Measurements from ENCODE around the gene CACNA1B. TPM values are rescaled to one million over a fixed set of nuclear protein-coding genes. Genes with fewer than 3 reads are reported as not detected.

Gene CACNA1B
- total RNA-seq, 2 experiments from 2014 or later = not detected

GRCh38 chr9:138042146-138042545, 164.6 kb downstream of the CACNA1B start:
- POLR2A ChIA-PET = no interaction called here
- H3K4me1 Mint-ChIP-seq = no peaks in the 10 kb centered on the region

GRCh38 chr9:138042640-138043039, 165.1 kb downstream of the CACNA1B start:
- Mint-ChIP-seq H3K27me3 (peaks cover 2% of the 10 kb centered on the region), H3K27ac (no peak overlapping the region), H3K9me3 (no peaks in the 10 kb centered on the region), H3K36me3 (ENCODE audit: low read depth) (no peaks in the 10 kb centered on the region), H3K4me3 (no peak overlapping the region), H3K4me1 (no peaks in the 10 kb centered on the region)
- ChIA-PET CTCF (no interaction called here), POLR2A (no interaction called here)
- DNase-seq = peak; percentile 9

More at GRCh38 chr9:138042146-138042545, 164.6 kb downstream of the CACNA1B start:
- CTCF ChIA-PET = no interaction called here
- Mint-ChIP-seq H3K27me3 (peaks cover 2% of the 10 kb centered on the region), H3K36me3 (ENCODE audit: low read depth) (no peaks in the 10 kb centered on the region), H3K4me3 (no peak overlapping the region), H3K9me3 (no peaks in the 10 kb centered on the region), H3K27ac (no peak overlapping the region)
- no peak for DNase-seq

- no peak for DNase-seq
- CTCF ChIA-PET = no interaction called here
- Mint-ChIP-seq H3K9me3 (no peaks in the 10 kb centered on the region), H3K27ac (no peak overlapping the region), H3K4me3 (no peak overlapping the region), H3K4me1 (no peaks in the 10 kb centered on the region), H3K27me3 (peaks cover 2% of the 10 kb centered on the region), H3K36me3 (ENCODE audit: low read depth) (no peaks in the 10 kb centered on the region)
- POLR2A ChIA-PET = no interaction called here
Observed at GRCh38 chr9:138043061-138043410, 165.5 kb downstream of the CACNA1B start.

- ChIA-PET CTCF (no interaction called here), POLR2A (no interaction called here)
- H3K27me3 Mint-ChIP-seq = peaks cover 2% of the 10 kb centered on the region
- H3K27ac Mint-ChIP-seq = no peak overlapping the region
- DNase-seq = peak; percentile 11
- no peaks in the 10 kb centered on the region for H3K9me3 Mint-ChIP-seq
- H3K36me3 Mint-ChIP-seq (ENCODE audit: low read depth) = no peaks in the 10 kb centered on the region
- no peak overlapping the region for H3K4me3 Mint-ChIP-seq
- H3K4me1 Mint-ChIP-seq = no peaks in the 10 kb centered on the region
Observed at GRCh38 chr9:138043411-138044345, 166.1 kb downstream of the CACNA1B start.

GRCh38 chr9:138044485-138045383, 167.2 kb downstream of the CACNA1B start:
- H3K36me3 Mint-ChIP-seq (ENCODE audit: low read depth) = no peaks in the 10 kb centered on the region
- CTCF ChIA-PET = no interaction called here
- no peaks in the 10 kb centered on the region for H3K9me3 Mint-ChIP-seq
- H3K4me3 Mint-ChIP-seq = no peak overlapping the region
- peak; percentile 13 for DNase-seq
- no peak overlapping the region for H3K27ac Mint-ChIP-seq
- peaks cover 2% of the 10 kb centered on the region for H3K27me3 Mint-ChIP-seq
- POLR2A ChIA-PET = no interaction called here
- H3K4me1 Mint-ChIP-seq = no peaks in the 10 kb centered on the region

GRCh38 chr9:138045541-138046490, 168.2 kb downstream of the CACNA1B start:
- H3K36me3 Mint-ChIP-seq (ENCODE audit: low read depth) = no peaks in the 10 kb centered on the region
- ChIA-PET POLR2A (no interaction called here), CTCF (no interaction called here)
- H3K27ac Mint-ChIP-seq = no peak overlapping the region
- H3K27me3 Mint-ChIP-seq = peaks cover 2% of the 10 kb centered on the region
- H3K4me3 Mint-ChIP-seq = no peak overlapping the region
- no peaks in the 10 kb centered on the region for H3K4me1 Mint-ChIP-seq
- DNase-seq = no peak
- H3K9me3 Mint-ChIP-seq = no peaks in the 10 kb centered on the region

- no peaks in the 10 kb centered on the region for H3K9me3 Mint-ChIP-seq
- no peaks in the 10 kb centered on the region for H3K36me3 Mint-ChIP-seq (ENCODE audit: low read depth)
- H3K4me1 Mint-ChIP-seq = no peaks in the 10 kb centered on the region
- no peak overlapping the region for H3K27ac Mint-ChIP-seq
- POLR2A ChIA-PET = no interaction called here
- no peaks in the 10 kb centered on the region for H3K27me3 Mint-ChIP-seq
- CTCF ChIA-PET = no interaction called here
- H3K4me3 Mint-ChIP-seq = no peak overlapping the region
- DNase-seq = peak; percentile 10
Observed at GRCh38 chr9:138046641-138047301, 169.2 kb downstream of the CACNA1B start.

- Mint-ChIP-seq H3K36me3 (ENCODE audit: low read depth) (no peaks in the 10 kb centered on the region), H3K9me3 (no peaks in the 10 kb centered on the region), H3K27ac (no peak overlapping the region), H3K4me3 (no peak overlapping the region), H3K27me3 (no peaks in the 10 kb centered on the region), H3K4me1 (no peaks in the 10 kb centered on the region)
- ChIA-PET CTCF (no interaction called here), POLR2A (no interaction called here)
- DNase-seq = peak; percentile 11
Observed at GRCh38 chr9:138047469-138048040, 170.0 kb downstream of the CACNA1B start.

GRCh38 chr9:138048184-138048583, 170.6 kb downstream of the CACNA1B start:
- no peaks in the 10 kb centered on the region for H3K27me3 Mint-ChIP-seq
- no peaks in the 10 kb centered on the region for H3K4me1 Mint-ChIP-seq
- H3K36me3 Mint-ChIP-seq (ENCODE audit: low read depth) = no peaks in the 10 kb centered on the region
- H3K9me3 Mint-ChIP-seq = no peaks in the 10 kb centered on the region
- H3K4me3 Mint-ChIP-seq = no peak overlapping the region
- DNase-seq = no peak
- POLR2A ChIA-PET = no interaction called here
- CTCF ChIA-PET = no interaction called here
- no peak overlapping the region for H3K27ac Mint-ChIP-seq

GRCh38 chr9:138049085-138049778, 171.7 kb downstream of the CACNA1B start:
- POLR2A ChIA-PET = no interaction called here
- peak; percentile 2 for DNase-seq
- Mint-ChIP-seq H3K4me1 (no peaks in the 10 kb centered on the region), H3K36me3 (ENCODE audit: low read depth) (no peaks in the 10 kb centered on the region), H3K27me3 (no peaks in the 10 kb centered on the region), H3K9me3 (no peaks in the 10 kb centered on the region), H3K27ac (no peak overlapping the region), H3K4me3 (no peak overlapping the region)
- CTCF ChIA-PET = no interaction called here

- ChIA-PET CTCF (no interaction called here), POLR2A (no interaction called here)
- H3K4me1 Mint-ChIP-seq = no peaks in the 10 kb centered on the region
- peak; percentile 9 for DNase-seq
- no peaks in the 10 kb centered on the region for H3K36me3 Mint-ChIP-seq (ENCODE audit: low read depth)
- H3K9me3 Mint-ChIP-seq = no peaks in the 10 kb centered on the region
- no peak overlapping the region for H3K4me3 Mint-ChIP-seq
- no peaks in the 10 kb centered on the region for H3K27me3 Mint-ChIP-seq
- H3K27ac Mint-ChIP-seq = no peak overlapping the region
Observed at GRCh38 chr9:138049779-138050471, 172.3 kb downstream of the CACNA1B start.
